RPMI8226 (cell line): ENCODE measurements around the gene FRMD4A.

ENCODE experiments used
- DNase-seq: peaks from one replicate; pipeline ENCODE4 v3.0.0-alpha.2; 2015

The FRMD4A gene

DNA sequence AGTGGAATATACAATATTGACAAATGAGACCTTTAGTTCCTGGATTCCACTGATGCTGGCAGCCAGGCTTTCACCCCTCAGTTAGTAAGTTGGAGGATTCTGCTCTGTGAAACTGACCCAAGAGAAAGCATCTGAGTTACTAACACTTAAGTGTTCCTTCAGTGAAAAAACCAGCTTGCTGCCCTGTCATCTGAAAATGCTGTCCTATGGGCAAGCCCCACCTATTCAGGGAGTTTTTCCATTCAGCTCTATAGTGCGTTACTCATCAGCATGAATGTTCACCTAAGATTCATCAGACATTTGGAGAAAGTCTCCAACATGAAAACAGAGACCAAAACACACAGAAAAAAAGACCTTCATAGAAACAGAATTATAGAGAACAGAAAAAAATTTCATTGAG lies 706.1 kb downstream of the FRMD4A start:
- DNase-seq: no peak

DNA sequence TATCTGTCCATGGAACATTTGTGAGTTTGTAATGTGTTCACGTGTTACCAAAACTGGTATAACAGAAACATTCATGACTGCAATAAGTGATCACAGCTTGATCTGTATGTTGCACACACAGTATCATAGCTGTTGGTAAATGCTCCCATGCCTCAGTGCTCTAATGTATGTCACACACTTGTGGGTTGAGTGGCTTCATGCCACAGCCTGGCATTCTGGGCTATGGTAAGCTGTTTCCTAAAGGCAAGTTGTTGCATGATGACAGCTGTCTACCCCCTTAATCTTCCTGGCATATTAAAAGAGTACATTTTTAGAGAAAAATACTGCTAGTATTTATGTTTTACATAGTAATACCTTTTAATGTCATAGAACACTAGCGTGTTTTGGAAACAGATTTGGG lies 708.8 kb downstream of the FRMD4A start:
- DNase-seq: no peak

- DNase-seq: no peak
Measured at GRCh38 chr10:13617116-13617515, 713.6 kb downstream of the FRMD4A start.

DNA sequence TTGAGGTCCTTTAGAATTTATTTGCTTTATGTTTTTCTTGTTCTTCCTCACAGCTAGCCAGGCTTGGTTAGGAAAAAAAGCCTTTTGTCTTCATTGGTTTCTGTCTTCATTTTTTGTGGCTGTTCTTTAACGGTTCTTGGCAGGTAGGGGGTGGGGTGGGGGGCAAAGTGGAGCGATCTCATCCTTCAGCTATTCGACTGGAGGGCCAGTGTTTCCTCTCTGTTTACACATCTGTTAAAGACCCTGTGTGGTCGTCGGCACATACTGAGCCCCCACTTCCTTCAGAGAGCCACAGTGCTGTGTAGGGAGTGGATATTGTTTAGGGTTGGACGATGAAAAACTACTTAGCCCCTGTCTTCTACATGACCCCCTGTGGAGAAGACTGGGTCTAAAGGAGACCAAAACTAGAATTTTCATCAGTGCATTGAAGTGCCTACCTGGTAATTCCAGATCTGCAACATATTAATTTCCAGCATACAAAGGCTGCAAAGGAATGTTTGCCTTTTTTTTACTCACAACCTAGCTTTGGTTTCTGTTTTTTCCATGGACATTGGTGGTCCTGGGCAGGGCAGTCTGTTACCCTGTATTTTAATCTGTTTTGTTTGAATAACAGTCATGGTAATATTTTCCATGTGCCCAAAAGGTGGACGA lies 714.9 kb downstream of the FRMD4A start:
- DNase-seq: no peak

DNA sequence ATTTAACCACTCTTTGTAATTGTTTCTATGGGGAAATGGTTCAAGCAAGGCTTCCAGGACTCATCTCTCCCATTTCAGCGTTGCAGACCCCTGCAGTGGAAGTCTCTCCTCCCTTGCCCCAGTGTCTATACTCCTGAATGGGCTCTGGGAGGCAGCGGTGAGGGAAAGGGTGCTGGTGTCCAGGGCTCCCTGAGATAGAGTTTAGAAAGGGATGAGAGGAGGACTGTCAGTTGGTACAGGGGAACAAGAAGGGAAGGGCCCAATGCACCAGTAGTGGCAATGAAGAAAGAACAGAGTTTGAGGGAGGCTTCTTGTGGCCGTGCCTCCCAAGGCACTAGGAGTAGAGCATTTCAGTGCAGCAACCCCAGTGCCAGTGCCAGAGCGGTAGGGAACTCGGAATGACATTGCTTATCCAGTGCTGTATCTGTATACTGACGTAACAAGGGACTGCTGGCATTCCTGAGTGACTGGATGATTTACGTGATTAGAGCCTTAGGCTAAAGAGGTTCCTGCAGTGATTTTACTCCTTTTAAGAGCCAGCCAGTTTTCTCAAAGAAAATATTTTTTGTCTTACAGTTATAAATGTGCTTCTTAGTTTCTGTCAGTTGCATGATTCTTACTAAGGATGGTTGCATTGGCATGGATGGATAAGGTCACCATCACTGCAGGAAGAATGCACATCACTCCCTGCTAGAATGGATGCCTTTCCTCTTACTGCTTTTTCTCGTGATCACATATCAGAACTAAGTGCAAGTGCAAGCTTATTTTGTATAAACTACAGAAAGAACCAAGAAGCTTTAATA lies 716.0 kb downstream of the FRMD4A start:
- no peak for DNase-seq

GRCh38 chr10:13613519-13613918 lies 717.2 kb downstream of the FRMD4A start:
- no peak for DNase-seq

GRCh38 chr10:13612654-13613373 lies 717.9 kb downstream of the FRMD4A start:
- no peak for DNase-seq

DNA sequence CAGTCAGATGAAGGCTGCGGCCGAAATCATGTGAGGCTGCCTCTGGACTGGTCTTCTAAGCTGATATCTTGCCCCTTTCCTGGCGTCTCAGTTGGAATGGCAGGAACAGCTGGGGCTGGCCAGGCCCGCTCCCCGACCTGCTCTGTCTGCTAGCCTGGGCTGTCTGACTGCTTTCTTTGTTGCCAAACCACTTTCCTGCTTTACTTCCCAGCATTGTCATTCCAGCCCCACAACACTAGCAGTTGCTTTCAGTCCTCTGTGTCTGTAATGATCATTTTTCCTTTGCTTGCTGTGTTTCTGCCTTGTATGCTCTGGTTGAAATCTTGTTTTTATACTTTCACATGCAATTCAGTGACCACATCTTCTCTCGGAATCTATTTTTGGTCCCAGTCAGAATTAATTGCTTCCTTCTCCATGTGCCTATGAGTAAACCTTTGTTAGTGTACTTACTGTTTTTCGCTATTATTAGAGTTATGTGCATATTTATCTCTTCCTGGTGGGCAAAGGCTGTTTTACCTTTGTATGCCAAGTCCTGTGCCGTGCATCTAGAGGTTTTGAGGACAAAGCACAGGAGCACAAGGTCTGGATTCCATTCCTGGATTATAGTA lies 722.4 kb downstream of the FRMD4A start:
- DNase-seq: no peak

DNA sequence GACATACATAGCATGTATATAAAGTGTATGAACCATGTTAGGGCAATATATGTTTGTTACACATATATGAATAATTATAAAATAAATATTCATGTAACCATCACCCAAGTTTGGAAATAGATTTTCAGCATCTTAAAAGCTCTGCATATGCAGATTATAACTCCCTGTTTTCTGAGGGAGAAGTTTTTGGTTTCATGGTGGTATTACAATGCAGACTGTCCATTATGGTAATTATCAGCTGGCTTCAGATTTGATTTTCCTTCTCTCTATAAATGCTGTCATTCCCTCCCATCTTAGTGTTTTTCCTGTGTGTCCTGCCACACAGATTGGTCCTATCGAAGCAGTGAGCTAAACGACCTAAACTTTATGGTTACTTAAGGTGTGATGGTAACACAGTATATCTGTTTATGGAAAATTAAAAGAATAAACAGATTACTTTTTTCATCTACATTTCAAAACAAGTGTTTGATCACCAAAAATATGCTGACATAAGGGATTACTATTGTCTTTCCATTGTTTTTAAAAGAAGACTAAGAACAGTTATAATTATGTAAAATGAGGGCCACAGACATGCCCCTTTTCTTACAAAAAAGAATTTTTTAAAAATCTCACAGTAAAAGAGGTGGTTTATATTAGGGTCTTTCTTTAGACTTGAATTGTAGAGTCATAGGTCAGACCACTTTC lies 726.2 kb downstream of the FRMD4A start:
- no peak for DNase-seq

DNA sequence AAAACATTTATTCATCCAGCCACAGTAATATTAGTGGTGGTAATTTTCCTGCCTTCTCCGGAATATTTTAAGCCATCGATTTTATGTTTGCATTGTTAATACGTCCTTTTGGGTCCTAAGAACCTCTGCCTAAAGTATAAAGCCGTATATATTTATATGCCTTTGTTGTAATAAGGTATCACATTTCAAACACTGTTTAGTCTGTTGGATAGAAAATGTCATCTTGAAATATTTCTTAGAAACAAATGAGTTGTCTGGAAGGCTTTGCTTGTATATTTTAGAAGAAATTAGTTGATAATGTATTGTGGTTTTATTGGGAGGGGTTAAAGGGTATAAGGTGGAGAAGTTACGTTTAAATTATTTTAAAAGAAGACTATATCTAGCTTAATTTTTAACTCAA lies 732.8 kb downstream of the FRMD4A start:
- no peak for DNase-seq

DNA sequence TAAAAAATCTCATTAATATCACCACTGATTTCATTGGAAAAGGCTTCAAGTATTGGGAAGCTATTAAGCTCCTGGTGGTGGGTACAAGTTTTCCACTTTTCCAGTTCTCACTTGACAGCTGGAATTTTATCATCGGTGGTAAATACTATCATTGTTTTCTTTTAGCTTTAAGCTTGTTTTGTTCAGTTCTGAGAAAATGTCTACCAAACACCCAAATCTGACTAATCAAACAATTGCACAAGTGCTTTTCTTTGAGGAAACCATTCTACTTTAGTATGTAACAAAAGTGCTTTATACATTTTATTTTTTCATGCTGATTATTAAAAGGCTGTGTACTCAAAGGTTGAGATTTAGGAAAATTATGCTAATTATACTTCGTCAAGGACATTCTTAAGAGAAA lies 736.1 kb downstream of the FRMD4A start:
- no peak for DNase-seq
